Upper lobe of left lung (tissue), 4 donors: ENCODE measurements around the gene WNT2.

ENCODE experiments used
- CTCF ChIP-seq, 6 experiments: fragments of 450-650 bp in 4 of 6; fragments of 200-600 bp in 2 of 6; sonication (generic) in 2 of 6; IDR thresholded peaks; one replicate each; pipeline ENCODE4 v1.5.1; 2016 to 2019; ENCODE audit warnings: antibody characterized with exemption in 6 of 6
- EP300 ChIP-seq, 4 donors: sonication (generic); formaldehyde crosslinking; IDR thresholded peaks; one replicate each; pipeline ENCODE4 v1.5.1; 2017; ENCODE audit warnings: antibody characterized with exemption in 4 of 4, control low read depth in 2 of 4
- POLR2A ChIP-seq, 4 donors: fragments of 450-650 bp; IDR thresholded peaks; one replicate each; pipeline ENCODE4 v1.5.1; 2016 to 2017; ENCODE audit warnings: antibody characterized with exemption in 4 of 4, mild to moderate bottlenecking in 2 of 4

- TF ChIP-seq POLR2A (IDR thresholded peaks at IDR 0.05) (no peak), CTCF (IDR thresholded peaks at IDR 0.05) (no peak), EP300 (IDR thresholded peaks at IDR 0.05) (no peak)
Measured at GRCh38 chr7:117279931-117280557, 42.8 kb downstream of the WNT2 start.
